ENCODE measurements around the gene TEDC1.

The TEDC1 gene

GRCh38 chr14:105526776-105527380 is 35.8 kb downstream of the TEDC1 start:
- DNase-seq: no peak
- H3K4me2 ChIP-seq (ENCODE audit: low read depth, low read length): peak overlapping the region; percentile 74
- no peaks in the 10 kb centered on the region for H4K20me1 ChIP-seq (ENCODE audit: insufficient read depth, low read length)
- peaks cover 6% of the 10 kb centered on the region; the same call in 1 of the 2 replicates for H3F3A ChIP-seq (ENCODE audit: insufficient read depth, low read length)
- peaks cover 4% of the 10 kb centered on the region; the same call in 1 of the 2 replicates for H3K4me1 ChIP-seq (ENCODE audit: low read length)
- peak overlapping the region; percentile 50; the same call in 1 of the 2 replicates for H3K9ac ChIP-seq (ENCODE audit: low read length)
- H3K27ac ChIP-seq (ENCODE audit: low read length): no peak overlapping the region
- peak overlapping the region; percentile 90 for H2AFZ ChIP-seq (ENCODE audit: low read length)
- no peaks in the 10 kb centered on the region for H3K9me3 ChIP-seq (replicated peaks; ENCODE audit: insufficient read depth, low read length)
- H3K27me3 ChIP-seq (replicated peaks; ENCODE audit: insufficient read depth, low read length): peaks cover 55% of the 10 kb centered on the region
- H3K4me3 ChIP-seq (ENCODE audit: low read length): peak overlapping the region; percentile 67
- TF ChIP-seq EZH2phosphoT487 (IDR thresholded peaks at IDR 0.05; ENCODE audit: low read length): no peak
- no peak for TF ChIP-seq CTCF (IDR thresholded peaks at IDR 0.05; ENCODE audit: low read length)
- TF ChIP-seq EZH2 (optimal IDR thresholded peaks at IDR 0.05; ENCODE audit: low read depth, low read length): no peak
- H3K36me3 ChIP-seq (replicated peaks; ENCODE audit: insufficient read depth, low read length): no peaks in the 10 kb centered on the region
- H3K9me2 ChIP-seq (replicated peaks; ENCODE audit: insufficient read depth, low read length): no peaks in the 10 kb centered on the region
- no peaks in the 10 kb centered on the region for H3K79me2 ChIP-seq (ENCODE audit: low read length)

DNA sequence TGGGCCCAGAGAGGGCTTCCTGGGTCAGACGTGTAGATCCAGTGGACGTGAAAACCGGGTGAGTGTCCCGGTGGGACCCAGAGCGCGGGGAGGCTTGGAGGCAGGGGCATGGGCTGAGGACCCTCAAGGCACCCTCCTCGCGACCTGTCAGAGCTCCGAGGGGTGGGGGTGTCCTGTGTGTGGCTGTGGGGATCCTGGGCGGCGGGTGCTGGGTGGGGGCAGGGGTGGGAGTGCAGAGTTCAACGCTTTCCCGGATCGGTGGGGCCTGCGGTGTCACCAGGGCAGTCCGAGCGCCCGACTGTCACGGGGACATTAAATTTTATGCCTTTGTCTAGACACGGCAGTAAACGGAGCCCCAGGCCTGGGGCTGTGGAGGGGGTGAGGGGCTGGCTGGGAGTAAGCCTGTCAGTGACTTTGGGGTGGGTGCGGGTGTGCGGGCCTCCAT is 36.4 kb downstream of the TEDC1 start:
- Histone ChIP-seq H3K4me1 (ENCODE audit: low read length) (peaks cover 4% of the 10 kb centered on the region; the same call in 1 of the 2 replicates), H2AFZ (ENCODE audit: low read length) (peak overlapping the region; percentile 90), H3K36me3 (replicated peaks; ENCODE audit: insufficient read depth, low read length) (no peaks in the 10 kb centered on the region), H3F3A (ENCODE audit: insufficient read depth, low read length) (peaks cover 6% of the 10 kb centered on the region; the same call in 1 of the 2 replicates), H3K27ac (ENCODE audit: low read length) (no peak overlapping the region), H3K4me2 (ENCODE audit: low read depth, low read length) (peak overlapping the region; percentile 74), H3K4me3 (ENCODE audit: low read length) (peak overlapping the region; percentile 67), H3K9me3 (replicated peaks; ENCODE audit: insufficient read depth, low read length) (no peaks in the 10 kb centered on the region), H3K79me2 (ENCODE audit: low read length) (no peaks in the 10 kb centered on the region), H3K9ac (ENCODE audit: low read length) (peak overlapping the region; percentile 62; the same call in 1 of the 2 replicates), H3K27me3 (replicated peaks; ENCODE audit: insufficient read depth, low read length) (peaks cover 53% of the 10 kb centered on the region), H3K9me2 (replicated peaks; ENCODE audit: insufficient read depth, low read length) (no peaks in the 10 kb centered on the region), H4K20me1 (ENCODE audit: insufficient read depth, low read length) (no peaks in the 10 kb centered on the region)
- DNase-seq: no peak
- no peak for TF ChIP-seq EZH2phosphoT487 (IDR thresholded peaks at IDR 0.05; ENCODE audit: low read length)

DNA sequence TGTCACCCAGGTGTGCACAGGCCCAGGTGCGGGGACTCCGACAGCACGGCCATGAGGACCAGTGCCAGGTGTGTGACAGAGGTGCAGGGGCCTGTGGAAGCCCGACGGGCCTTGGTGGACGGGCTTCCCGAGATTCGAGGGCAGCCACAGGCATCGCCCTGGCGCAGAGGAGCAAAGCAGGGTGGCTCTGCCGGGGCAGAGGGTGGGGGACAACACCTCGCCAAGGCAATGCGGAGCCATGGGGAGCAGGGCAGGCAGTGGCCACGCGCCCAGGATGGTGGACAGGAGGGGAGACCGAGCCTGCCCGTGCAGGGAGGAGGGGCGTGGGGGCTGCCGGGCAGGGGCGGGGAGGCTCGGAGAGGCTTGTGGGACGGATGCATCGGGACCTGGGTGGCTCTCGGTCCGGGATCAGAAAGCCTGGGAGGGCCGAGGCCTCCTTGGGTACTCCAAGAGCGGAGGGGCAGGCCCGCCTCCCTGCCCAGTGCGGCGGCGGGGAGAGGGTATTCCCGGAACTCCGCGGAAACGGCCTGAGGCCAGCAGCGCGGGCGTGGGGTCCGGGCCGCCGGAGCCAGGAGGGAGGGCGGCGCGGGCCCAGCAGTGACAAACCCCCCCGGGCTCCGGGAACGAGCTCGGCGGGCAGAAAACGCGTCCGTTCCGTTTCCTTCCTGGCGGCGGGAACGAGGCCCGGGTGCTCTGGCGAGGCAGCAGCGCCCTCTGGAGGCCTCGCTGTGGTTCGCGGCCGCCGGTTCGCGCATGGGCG is 37.0 kb downstream of the TEDC1 start:
- Histone ChIP-seq H3K9me3 (replicated peaks; ENCODE audit: insufficient read depth, low read length) (no peaks in the 10 kb centered on the region), H4K20me1 (ENCODE audit: insufficient read depth, low read length) (no peaks in the 10 kb centered on the region), H2AFZ (ENCODE audit: low read length) (peak overlapping the region; percentile 90), H3K36me3 (replicated peaks; ENCODE audit: insufficient read depth, low read length) (no peaks in the 10 kb centered on the region), H3K4me1 (ENCODE audit: low read length) (peaks cover 4% of the 10 kb centered on the region; the same call in 1 of the 2 replicates), H3K79me2 (ENCODE audit: low read length) (no peaks in the 10 kb centered on the region), H3K9ac (ENCODE audit: low read length) (peak overlapping the region; percentile 62; the same call in 1 of the 2 replicates), H3K27me3 (replicated peaks; ENCODE audit: insufficient read depth, low read length) (peaks cover 52% of the 10 kb centered on the region), H3K27ac (ENCODE audit: low read length) (no peak overlapping the region), H3K4me2 (ENCODE audit: low read depth, low read length) (peak overlapping the region; percentile 74), H3K9me2 (replicated peaks; ENCODE audit: insufficient read depth, low read length) (no peaks in the 10 kb centered on the region), H3F3A (ENCODE audit: insufficient read depth, low read length) (peaks cover 6% of the 10 kb centered on the region; the same call in 1 of the 2 replicates), H3K4me3 (ENCODE audit: low read length) (peak overlapping the region; percentile 67)
- TF ChIP-seq CTCF (IDR thresholded peaks at IDR 0.05; ENCODE audit: low read length) (peak; percentile 70), EZH2phosphoT487 (IDR thresholded peaks at IDR 0.05; ENCODE audit: low read length) (no peak)
- peak; percentile 81 for DNase-seq
